HK-2 (cell line): Measurements from ENCODE around the gene RAB11B.
A peak's percentile ranks its signal among the peaks of the same experiment; 100 is the strongest.
"Not testable (repeated sequence)": the region's sequence is repeated elsewhere in the genome, so short reads cannot be mapped to it uniquely, and the experiment has no call there.

Experiments used
- DNase-seq: peaks from one replicate; pipeline ENCODE4 v3.0.0-alpha.2; 2018; ENCODE audit not compliant: unreplicated experiment

Gene RAB11B

DNA sequence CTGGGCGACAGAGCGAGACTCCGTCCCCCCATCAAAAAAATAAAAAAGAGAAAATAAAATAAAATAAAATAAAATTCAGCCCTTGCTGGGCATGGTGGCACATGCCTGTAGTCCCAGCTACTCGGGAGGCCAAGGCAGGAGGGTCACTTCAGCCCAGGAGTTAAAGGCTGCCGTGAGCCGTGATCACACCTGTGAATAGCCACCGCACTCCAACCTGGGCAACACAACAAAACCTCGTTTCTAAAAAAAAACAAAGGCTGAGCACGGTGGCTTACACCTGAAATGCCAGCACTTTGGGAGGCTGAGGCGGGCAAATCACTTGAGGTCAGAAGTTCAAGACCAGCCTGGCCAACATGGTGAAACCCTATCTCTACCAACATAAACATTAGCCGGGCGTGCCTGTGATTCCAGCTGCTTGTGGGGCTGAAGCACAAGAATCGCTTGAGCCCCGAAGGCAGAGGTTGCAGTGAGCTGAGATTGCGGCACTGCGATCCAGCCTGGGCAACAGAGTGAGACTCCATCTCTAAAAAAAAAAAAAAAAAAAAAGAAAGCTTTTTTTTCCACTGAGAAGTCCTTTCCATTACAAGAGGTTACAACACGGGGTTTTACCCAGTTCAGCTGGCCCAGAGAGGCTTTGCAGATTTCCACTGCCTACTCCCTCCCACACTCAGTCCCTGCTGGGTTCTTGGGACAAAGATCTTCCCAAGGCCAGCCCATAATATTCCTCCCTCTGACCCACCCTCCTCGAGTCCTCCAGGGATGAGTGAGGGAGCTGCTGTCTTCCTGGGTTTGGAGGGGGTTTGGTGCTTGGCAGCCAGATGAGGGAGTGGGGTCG is 19.8 kb upstream of the RAB11B start:
- DNase-seq = no peak

DNA sequence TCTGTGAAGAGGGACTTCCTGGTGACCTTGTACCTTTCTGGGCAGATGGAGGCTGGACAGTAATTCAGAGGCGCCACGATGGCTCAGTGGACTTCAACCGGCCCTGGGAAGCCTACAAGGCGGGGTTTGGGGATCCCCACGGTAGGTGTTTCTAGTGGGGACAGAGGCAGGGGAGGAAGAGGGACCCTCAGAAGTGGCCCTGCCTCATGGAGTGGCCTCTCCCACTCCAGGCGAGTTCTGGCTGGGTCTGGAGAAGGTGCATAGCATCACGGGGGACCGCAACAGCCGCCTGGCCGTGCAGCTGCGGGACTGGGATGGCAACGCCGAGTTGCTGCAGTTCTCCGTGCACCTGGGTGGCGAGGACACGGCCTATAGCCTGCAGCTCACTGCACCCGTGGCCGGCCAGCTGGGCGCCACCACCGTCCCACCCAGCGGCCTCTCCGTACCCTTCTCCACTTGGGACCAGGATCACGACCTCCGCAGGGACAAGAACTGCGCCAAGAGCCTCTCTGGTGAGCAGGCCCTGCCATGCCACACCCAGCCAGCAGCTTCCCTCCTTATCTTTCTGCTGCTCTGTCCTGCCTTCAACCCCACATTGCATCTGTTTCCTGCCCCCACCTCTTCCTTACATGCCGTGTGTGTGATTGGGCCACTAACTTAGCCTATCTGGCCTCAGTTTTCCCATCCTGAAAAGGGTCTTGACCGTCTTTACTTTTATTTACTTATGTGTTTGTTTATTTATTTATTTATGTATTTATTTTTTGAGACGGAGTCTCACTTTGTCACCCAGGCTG is 19.0 kb upstream of the RAB11B start:
- no peak for DNase-seq

DNA sequence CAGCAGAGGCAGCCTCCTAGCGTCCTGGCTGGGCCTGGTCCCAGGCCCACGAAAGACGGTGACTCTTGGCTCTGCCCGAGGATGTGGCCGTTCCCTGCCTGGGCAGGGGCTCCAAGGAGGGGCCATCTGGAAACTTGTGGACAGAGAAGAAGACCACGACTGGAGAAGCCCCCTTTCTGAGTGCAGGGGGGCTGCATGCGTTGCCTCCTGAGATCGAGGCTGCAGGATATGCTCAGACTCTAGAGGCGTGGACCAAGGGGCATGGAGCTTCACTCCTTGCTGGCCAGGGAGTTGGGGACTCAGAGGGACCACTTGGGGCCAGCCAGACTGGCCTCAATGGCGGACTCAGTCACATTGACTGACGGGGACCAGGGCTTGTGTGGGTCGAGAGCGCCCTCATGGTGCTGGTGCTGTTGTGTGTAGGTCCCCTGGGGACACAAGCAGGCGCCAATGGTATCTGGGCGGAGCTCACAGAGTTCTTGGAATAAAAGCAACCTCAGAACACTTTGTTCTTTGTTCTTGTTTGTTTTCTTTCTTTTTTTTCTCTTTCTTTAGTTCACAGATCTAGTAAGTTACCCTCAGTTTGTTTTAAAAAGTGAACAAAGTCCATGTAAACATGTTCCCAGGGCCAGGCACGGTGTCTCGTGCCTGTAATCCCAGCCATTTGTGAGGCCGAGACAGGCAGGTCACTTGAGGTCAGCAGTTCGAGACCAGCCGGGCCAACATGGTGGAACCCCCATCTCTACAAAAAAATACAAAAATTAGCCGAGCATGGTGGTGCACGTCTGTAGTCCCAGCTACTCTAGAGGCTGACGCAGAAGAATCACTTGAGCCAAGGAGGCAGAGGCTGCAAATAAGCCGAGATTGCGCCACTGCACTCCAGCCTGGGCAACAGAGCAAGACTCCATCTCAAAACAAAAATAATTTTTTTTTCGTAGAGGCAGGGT is 16.0 kb upstream of the RAB11B start:
- DNase-seq = no peak

DNA sequence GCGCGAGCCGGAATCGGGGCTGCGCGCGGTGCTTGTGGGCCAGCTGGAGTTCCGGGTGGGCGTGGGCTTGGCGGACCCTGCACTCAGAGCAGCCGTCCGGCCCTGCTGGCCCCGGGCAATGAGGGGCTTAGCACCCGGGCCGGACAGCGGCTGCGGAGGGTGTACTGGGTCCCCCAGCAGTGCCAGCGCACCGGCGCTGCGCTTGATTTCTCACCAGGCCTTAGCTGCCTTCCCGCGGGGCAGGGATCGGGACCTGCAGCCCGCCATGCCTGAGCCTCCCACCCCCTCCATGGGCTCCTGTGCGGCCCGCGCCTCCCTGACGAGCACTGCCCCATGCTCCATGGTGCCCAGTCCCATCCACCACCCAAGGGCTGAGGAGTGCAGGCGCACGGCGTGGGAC is 14.4 kb upstream of the RAB11B start:
- DNase-seq = not testable (repeated sequence)

DNA sequence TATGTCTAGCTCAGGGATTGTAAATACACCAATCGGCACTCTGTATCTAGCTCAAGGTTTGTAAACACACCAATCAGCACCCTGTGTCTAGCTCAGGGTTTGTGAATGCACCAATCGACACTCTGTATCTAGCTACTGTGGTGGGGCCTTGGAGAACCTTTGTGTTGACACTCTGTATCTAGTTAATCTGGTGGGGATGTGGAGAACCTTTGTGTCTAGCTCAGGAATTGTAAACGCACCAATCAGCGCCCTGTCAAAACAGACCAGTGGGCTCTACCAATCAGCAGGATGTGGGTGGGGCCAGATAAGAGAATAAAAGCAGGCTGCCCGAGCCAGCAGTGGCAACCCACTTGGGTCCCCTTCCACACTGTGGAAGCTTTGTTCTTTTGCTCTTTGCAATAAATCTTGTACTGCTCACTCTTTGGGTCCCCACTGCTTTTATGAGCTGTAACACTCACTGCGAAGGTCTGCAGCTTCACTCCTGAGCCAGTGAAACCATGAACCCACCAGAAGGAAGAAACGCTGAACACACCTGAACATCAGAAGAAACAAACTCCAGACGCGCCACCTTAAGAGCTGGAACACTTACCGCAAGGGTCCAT is 13.7 kb upstream of the RAB11B start:
- DNase-seq = not testable (repeated sequence)

DNA sequence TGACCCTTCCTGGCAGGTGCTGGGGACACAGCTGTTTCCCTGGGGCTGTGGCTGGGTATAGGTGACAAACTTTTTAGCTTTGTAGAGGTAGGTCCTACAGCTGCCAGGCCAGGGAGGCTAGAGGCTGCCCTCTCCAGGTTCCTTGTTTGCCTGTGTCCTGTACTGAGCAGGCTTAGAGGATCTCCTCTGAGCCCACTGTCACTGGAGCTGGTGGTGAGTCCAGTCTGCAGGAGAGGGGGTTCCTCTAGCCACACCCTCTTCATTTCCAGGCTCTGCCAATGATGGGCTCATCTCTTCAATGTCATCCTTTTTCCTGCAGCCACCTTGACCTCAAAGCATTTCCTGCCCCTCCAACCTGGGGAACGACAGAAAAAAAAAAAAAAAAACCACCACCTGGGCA is 12.6 kb upstream of the RAB11B start:
- no peak for DNase-seq

DNA sequence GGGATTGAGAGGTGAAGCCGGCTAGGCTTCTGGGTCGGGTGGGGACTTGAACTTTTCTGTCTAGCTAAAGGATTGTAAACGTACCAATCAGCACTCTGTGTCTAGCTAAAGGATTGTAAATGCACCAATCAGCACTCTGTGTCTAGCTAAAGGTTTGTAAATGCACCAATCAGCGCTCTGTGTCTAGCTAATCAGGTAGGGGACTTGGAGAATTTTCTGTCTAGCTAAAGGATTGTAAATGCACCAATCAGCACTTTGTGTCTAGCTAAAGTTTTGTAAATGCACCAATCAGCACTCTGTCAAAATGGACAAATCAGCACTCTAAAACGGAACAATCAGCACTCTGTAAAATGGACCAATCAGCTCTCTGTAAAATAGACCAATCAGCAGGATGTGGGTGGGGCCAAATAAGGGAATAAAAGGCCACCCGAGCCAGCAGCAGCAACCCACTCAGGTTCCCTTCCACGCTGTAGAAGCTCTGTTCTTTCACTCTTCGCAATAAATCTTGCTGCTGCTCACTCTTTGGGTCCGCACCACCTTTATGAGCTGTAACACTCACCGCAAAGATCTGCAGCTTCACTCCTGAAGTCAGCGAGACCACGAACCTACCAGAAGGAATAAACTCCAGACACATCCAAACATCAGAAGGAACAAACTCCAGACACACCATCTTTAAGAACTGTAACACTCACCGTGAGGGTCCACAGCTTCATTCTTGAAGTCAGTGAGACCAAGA is 10.8 kb upstream of the RAB11B start:
- DNase-seq = not testable (repeated sequence)

DNA sequence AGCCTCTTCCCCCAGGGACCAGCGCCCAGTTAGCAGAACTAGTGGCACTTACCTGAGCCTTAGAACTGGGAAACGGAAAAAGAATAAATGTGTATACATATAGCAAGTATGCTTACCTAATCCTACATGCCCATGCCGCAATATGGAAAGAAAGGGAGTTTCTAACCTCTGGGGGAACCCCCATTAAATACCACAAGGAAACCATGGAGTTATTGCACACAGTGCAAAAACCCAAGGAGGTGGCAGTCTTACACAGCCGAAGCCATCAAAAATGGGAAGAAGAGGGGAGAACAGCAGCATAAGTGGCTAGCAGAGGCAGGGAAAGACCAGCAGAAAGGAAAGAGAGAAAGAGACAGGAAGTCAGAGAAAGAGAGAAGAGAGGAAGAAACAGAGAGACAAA is 5.6 kb upstream of the RAB11B start:
- DNase-seq = not testable (repeated sequence)

DNA sequence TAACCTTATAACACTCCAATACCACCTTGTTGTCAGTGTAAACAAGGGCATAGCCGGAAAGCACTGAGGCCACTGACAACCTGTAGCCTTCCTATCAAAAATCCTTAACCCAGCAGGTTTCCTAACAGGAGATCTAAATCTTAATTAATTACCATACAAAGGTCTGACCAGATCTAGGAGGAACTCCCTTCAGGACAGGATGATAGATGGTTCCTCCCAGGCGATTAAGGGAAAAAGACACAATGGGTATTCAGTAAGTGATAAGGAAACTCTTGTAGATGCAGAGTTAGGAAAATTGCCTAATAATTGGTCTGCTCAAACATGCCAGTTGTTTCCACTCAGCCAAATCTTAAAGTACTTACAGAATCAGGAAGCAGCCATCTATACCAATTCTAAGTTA is 5.1 kb upstream of the RAB11B start:
- not testable (repeated sequence) for DNase-seq

DNA sequence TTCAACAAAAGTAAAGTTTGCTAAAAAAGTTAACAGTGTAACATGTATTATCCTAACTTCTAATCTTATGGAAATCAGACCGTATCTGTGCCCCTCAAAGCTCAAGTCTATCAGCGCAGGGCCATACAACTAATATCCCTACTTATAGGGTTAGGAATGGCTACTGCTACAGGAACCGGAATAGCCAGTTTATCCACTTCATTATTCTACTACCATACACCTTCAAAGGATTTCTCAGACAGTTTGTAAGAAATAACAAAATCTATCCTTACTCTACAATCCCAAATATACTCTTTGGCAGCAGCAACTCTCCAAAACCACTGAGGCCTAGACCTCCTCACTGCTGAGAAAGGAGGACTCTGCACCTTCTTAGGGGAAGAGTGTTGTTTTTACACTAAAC is 4.6 kb upstream of the RAB11B start:
- DNase-seq = not testable (repeated sequence)

DNA sequence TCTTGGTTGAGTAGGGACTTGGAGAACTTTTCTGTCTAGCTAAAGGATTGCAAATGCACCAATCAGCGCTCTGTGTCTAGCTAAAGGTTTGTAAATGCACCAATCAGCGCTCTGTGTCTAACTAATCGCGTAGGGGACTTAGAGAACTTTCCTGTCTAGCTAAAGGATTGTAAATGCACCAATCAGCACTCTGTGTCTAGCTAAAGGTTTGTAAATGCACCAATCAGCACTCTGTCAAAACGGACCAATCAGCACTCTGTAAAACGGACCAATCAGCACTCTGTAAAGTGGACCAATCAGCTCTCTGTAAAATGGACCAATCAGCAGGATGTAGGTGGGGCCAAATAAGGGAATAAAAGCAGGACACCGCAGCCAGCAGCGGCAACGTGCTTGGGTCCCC is 3.7 kb upstream of the RAB11B start:
- not testable (repeated sequence) for DNase-seq

DNA sequence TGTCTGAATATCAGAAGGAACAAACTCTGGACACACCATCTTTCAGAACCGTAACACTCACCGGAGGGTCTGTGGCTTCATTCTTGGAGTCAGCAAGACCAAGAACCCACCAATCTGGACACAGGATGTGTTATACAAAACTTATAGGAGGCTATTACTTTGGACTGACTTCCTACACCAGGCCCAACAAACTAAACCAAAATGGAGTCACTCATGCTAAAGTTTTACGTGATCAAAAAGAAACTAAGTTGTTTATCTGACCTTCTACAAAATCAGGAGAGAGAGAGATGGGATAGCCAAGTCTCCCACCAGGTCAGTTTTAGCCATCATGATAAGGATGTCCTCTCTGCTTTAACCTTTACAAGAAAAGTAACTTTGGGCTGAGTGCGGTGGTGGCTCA is 3.2 kb upstream of the RAB11B start:
- no peak for DNase-seq

DNA sequence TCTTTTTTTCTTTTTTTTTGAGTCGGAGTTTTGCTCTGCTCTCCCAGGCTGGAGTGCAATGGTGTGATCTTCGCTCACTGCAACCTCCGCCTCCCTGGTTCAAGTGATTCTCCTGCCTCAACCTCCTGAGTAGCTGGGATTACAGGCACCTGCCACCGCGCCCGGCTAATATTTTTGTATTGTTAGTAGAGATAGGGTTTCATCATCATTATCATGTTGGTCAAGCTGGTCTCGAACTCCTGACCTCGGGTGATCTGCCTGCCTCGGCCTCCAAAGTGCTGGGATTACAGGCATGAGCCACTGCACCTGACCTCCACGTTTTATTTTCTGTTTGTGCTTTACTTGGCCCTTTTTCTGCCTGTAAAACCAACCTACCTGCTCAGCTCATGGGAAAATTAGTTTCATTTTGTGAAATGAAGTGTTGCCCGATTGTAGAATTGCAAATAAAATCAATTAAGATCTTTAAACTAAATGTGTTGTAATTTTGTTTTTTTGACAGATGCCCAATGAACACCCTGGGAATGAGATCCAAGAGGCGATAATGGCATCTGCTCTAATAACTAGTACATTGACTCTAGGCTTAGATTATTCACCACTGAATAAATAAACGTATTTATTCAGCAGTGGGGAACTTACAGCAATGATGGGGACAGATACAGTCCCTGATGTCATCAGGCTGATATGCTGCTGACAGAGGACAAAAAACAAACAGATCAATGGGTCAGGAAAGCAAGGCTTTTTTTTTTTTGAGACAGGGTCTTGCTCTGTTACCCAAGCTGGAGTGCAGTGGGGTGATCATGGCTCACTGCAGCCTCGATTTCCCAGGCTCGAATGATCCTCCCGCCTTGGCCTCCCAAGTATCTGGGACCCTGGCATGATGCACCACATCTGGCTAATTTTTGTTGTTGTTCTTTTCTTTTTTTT is 2.2 kb upstream of the RAB11B start:
- DNase-seq = no peak

DNA sequence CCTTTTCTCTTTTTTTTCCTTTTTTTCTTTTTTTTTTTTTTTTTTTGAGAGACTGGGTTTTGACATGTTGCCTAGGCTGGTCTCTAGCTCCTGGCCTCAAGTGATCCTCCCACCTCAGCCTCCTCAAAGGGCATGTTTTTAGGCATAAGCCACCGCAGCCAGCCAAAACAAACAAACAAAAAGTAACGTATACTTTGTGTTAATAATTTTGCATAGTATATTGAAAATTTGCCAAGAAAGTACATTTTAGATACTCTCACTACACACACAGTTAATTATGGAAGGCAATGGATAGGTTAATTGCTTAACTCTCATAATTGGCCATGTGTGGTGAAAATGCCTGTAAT is 1.6 kb upstream of the RAB11B start:
- DNase-seq = no peak

DNA sequence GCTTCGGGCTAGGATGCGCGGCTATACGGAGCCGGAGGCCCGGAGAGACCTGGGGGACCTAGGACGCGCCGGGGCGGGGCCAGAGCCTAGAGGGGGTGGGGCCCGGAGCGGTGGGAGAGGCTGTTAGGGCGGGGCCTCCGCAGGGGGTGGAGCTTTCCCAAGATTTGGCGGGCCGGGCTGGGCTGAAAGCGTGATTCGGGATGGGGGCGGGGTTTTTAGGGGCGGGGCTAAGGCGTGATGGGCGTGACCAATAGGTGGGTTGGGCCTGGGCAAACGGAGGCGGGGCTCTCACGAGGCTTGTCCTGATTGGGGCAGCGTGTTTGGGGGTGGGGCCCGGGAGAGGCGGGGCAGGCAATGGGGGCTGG is 439 bp downstream of the RAB11B start:
- DNase-seq = peak; percentile 96

DNA sequence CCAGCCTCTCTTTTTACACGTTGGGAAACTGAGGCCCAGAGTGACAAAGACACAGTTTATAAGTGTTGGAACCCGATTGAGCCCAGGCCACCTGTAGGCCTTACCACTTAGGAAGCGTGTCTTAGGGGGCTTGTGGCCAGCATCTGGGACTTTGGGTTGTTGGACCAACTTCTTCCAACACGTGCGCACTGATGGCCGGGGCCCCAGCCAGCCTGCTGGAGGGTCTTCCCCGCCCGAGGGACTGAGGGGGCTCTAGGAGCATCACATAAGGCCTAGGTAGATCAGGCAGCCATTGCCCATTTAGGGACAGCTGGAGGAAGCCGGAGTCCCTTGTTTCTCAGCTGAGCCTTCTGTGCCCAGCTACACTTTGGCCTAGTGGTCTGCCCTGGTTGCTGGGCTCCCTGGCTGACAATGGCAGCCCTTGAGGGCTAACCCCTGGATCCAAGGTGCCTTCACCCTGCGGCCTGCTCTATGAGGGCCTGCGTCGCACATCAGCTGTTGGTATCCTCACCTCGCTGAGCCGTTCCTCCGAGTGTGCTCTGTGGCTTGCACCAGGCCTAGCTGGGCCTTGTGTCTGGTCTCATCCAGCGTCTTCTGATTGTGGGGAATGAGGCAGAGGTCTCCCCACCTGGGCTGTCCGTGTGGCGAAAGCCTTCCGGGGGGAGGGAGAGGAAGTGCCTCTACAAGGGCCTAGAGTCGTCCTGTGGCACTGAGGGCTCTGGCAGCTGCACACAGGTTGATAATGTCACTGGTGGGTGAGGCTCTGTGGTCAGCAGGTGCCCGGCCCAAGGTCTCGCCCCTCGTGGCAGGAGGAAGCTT is 1.2 kb downstream of the RAB11B start:
- no peak for DNase-seq

DNA sequence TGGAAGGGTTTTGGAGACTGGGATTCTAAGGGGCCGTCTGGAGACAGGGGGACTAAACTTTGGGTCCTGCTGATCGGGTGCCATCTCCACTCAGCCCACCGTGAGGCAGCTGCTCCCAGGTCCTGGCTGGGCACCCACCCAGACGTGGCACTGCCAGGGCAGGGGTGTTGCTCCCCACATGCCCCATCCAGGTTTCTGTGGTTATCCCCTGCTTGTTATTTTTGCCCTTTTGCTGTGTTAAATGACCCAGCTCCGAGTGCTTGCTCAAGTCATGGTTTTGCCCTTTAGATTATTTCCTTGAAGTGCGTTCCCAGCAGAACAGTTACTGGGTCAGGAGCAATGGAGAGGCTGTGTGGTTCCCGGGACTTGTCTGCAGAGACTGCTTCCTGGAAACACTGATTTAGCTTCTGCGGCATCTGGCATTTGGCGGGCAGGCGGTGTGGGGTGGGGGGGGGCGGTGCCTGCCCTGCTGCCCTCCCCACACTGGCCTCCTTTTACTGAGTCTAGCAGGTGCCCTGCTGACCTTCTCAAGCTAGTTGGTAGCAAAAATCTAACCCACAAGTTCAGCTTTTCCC is 1.9 kb downstream of the RAB11B start:
- no peak for DNase-seq

DNA sequence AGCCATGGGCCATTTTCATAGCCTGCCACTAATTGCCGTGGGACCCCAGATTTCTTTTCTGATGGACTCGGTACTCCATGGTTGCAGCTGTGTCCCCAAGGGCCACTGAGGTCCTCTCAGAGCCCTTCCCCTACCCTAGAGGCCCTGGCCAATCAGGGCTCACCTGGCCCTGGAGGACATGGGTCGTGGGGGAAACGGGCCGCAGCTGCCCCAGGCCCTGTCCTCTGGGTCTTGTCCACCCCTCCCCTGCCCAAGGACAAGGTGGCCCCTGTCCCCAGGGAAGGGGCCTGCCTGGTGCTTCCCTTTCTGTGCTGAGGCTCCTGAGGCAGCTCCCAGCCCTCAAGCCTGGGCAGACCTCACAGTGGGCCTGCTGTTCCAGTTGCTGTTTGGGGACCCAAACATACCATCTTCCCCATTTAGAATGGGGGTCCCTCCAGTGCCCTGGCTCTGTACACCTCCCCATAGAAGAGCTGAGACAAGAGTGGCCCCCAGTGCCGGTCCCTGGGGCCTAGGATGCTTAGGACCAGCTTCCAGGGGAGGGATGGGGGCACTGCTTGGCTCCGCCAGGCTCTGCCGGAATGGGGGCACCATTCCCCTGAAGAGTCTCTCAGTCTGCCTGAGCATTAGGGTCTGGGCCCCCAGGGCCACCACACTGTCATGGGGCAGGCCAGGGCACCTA is 3.2 kb downstream of the RAB11B start:
- DNase-seq = no peak
